GM12801 (cell line): ENCODE data around the gene COL23A1.

Source experiments
- TF ChIP-seq, protein P1 (sequence below): IDR thresholded peaks from one replicate; pipeline ENCODE4 v1.5.1; 2011; ENCODE audit warnings: control low read depth; ENCODE audit not compliant: insufficient read length; ENCODE audit errors: extremely low read depth

The COL23A1 gene

GRCh38 chr5:178325679-178326373, 264.4 kb downstream of the COL23A1 start:
- TF ChIP-seq, protein P1, sequence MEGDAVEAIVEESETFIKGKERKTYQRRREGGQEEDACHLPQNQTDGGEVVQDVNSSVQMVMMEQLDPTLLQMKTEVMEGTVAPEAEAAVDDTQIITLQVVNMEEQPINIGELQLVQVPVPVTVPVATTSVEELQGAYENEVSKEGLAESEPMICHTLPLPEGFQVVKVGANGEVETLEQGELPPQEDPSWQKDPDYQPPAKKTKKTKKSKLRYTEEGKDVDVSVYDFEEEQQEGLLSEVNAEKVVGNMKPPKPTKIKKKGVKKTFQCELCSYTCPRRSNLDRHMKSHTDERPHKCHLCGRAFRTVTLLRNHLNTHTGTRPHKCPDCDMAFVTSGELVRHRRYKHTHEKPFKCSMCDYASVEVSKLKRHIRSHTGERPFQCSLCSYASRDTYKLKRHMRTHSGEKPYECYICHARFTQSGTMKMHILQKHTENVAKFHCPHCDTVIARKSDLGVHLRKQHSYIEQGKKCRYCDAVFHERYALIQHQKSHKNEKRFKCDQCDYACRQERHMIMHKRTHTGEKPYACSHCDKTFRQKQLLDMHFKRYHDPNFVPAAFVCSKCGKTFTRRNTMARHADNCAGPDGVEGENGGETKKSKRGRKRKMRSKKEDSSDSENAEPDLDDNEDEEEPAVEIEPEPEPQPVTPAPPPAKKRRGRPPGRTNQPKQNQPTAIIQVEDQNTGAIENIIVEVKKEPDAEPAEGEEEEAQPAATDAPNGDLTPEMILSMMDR = no peak

- TF ChIP-seq, protein P1 = no peak
Measured at GRCh38 chr5:178325311-178325678, 264.9 kb downstream of the COL23A1 start.

DNA sequence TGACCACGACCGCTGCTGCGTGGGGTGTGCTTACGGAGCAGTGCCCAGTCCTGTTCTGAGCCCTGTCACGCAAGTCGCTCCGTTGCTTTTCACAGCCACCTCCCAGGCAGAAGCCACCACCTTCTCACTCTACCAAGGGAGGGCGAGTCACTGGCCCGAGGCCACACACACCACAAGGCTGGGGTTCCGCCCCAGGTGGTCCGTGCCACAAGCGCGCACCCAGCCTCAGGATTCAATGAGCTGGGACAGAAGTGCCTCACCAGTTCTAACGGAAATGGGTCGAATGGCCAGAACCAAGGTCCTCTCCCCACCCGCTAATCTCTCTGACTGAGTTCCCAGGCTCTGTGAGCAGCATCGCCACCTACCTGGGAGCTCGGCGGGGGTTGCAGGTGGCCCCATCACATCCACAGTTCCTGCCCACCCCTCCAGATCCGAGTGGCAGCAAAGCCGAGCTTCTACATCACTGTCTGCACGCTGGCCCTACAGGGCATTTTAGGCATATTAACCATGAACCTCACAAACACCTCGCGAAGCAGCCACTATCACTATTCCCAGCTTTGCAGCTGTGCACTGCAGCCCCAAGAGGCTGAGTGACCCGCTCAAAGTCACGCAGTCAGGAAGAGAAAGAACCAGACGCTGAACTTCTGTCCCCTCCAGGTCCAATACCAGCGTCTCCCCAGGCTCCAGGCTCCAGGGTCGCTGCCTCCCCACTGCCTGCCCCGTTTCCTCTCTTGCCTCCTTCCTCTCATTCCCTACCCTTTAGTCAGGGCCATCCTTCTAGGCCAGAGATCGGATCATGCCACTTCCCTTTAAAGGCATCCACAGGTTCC, 265.5 kb downstream of the COL23A1 start:
- TF ChIP-seq, protein P1 = no peak

GRCh38 chr5:178323961-178324360, 266.2 kb downstream of the COL23A1 start:
- TF ChIP-seq, protein P1 = no peak

DNA sequence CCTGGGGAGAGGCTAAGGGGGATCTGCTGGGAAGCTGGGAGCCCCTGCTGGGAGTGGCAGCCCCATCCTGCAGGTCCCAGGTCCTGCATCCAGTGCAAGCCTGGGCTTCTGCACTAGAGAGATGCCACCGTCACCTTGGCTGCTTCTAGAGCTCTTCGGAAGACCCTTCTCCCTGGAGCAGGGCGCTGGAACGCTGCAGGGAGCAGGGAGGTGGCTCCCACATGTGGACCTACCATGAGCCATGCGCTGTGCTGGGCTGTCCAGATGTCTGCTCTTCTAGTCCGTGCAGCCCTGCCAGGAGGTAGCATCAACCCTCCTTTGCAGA, 266.7 kb downstream of the COL23A1 start:
- TF ChIP-seq, protein P1 = no peak

DNA sequence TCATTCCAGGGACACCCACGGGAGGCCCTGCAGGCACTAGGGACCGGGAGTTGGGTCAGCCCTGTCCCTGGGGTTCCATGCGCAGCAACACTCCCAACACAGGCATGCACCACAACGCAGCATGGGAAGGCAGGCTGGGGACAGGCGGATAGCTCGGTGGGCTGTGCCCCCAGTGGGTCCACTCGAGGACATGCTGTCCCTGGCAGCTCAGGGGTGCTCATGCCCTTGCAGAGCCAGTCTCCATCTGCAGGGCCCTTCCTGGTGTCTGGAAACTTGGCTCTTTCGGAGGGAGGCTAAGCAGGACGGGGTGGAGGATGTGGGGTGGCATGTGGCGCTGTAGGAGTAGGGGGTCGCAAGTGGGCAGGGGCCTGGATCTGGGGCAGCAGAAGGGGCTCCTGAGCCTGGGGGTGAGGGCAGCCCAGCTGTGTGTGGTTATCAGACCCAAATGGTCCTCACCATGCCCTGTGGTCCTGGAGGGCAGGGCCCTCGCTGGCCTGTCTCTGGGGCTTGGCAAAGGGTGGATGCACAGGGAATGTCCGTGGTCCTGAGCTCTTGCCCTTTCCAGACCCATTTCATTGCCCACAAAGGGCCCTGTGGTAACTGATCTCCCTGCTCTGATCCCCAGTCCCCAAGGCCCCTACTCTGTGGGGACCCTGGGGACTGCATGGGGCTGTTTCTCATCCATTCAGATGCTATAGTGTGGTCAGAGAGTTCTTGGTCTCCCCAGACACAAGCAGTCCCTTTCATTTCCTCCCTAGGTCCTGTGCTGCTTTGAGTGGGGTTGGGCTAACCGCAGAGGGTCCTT, 267.3 kb downstream of the COL23A1 start:
- TF ChIP-seq, protein P1 = no peak

DNA sequence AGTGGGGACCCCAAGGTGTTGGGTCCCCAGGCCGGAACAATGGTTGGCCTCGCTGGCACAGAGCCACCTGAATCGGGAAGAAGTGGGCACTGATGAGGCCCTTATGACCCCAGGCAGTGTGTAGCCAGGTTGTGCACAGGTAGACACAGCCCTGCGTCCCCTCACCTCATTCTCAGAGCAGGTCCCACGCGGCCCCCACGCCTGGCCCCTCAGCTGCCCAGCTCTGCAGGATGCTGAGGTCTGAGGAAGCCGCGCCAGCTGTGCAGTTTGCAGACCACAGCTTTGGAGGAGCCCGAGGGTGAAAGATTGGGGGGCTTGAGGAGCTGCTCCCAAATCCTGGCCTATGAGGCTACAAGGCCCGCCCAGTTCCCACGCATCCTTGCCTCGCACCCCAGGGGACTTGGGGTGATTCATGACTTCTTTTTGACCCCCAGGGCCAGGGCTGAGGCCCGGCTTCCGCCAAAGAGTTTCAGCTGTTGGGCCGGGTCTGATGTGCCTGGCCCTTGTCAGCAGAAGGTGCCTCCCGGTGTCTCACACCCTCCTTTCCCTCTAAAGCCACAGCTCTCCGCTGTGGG, 269.8 kb downstream of the COL23A1 start:
- TF ChIP-seq, protein P1 = no peak
